GM12873 (cell line): ENCODE results near the gene SRBD1.

Experiments used
- TF ChIP-seq, protein P1 (sequence below): IDR thresholded peaks from 2 replicates; pipeline ENCODE4 v1.5.1; 2012; ENCODE audit warnings: low read depth, mild to moderate bottlenecking, moderate library complexity, low read length, control low read depth; ENCODE audit not compliant: insufficient read depth; ENCODE audit errors: missing control alignments

Gene SRBD1

DNA sequence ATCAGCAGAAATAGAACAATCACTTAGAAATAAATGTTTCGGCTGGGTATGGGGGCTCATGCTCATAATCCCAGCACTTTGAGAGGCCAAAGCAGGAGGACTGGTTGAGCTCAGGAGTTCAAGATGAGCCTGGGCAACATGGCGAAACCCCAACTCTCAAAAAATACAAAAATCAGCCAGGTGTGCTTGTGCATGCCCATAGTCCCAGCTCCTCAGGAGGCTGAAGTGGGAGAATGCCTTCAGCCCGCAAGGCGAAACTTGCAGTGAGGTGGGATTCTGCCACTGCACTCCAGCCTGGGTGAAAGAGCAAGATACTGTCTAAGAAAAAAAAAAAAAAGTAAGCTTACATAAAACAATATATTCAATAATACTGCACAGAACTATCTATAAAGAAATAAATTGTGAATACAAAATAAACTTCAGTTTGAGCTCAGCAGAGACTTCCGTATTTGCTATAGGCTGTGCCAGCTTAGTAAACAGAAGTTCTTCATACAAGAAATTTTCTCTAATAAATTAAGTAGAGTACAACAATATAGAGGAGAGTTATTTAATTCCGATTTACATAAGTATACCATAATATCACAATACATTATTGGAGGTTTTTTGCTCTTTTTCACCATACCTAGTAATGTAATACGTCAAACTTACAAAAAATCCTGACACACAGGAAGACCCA lies 43.6 kb downstream of the SRBD1 start:
- TF ChIP-seq, protein P1, sequence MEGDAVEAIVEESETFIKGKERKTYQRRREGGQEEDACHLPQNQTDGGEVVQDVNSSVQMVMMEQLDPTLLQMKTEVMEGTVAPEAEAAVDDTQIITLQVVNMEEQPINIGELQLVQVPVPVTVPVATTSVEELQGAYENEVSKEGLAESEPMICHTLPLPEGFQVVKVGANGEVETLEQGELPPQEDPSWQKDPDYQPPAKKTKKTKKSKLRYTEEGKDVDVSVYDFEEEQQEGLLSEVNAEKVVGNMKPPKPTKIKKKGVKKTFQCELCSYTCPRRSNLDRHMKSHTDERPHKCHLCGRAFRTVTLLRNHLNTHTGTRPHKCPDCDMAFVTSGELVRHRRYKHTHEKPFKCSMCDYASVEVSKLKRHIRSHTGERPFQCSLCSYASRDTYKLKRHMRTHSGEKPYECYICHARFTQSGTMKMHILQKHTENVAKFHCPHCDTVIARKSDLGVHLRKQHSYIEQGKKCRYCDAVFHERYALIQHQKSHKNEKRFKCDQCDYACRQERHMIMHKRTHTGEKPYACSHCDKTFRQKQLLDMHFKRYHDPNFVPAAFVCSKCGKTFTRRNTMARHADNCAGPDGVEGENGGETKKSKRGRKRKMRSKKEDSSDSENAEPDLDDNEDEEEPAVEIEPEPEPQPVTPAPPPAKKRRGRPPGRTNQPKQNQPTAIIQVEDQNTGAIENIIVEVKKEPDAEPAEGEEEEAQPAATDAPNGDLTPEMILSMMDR, result no peak

DNA sequence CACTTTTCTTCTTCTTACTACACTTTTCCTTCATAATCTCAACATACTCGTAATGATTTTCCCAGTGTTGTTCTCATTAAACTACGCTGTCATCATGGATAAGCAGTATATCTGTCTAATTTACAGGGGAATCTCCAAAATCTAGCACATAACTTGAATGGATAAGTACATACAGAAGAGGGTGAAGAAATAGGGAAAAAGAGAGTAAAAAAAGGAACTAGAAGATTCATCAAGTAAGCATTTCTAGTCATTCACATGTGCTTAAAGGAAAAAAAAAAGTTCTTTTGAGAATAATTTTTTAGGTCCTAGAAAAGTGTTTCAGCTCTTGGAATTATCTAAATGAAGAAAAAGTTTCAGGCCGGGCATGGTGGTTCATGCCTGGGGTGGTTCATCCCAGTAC lies 51.6 kb downstream of the SRBD1 start:
- TF ChIP-seq, protein P1, result no peak

DNA sequence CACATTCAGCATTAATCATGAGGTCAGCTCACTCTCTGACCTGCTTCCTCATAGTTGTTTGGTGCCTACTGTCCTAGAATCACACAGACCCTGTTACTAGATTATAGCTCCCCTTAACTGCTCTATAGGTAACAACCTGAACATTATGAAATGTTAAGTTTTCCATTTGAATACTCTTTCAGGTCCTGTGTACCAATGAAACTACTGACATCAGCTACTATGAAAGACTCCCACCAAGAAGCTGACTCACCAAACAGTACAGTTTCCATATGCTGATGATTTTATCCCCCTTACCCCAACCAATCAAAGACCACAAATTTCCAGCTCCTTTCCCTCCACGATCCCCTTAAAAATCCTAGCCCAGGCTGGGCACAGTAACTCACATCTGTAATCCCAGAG lies 56.3 kb downstream of the SRBD1 start:
- TF ChIP-seq, protein P1, result no peak

DNA sequence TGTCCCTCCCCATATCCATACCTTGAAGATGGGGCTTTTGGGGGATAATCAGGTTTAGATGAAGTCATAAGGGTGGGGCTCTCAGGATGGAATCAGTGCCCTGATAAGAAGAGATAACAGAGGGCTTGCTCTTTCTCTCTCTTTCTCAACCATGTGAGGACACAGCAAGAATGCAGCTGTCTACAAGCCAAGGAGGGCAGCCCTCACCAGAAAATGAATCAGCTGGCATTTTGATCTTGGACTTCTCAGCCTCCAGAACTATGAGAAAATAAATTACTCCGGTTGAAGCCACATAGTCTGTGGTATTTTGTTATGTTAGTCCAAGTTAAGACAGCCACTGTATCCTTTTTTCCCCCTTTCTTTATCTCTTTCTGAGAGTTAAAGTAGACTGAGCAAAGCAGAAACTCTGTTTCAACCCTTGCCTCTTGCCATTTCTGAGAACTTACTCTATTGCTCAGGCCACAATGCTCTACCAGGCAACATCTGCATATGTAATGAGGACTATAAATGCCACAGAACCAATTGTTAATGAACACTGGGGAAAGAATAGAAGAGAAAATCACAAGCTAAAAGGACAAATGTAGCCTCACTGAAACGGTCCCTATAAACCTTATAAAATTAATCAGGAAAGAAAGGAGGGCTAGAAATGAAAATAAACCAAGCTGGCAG lies 56.9 kb downstream of the SRBD1 start:
- TF ChIP-seq, protein P1, result no peak

DNA sequence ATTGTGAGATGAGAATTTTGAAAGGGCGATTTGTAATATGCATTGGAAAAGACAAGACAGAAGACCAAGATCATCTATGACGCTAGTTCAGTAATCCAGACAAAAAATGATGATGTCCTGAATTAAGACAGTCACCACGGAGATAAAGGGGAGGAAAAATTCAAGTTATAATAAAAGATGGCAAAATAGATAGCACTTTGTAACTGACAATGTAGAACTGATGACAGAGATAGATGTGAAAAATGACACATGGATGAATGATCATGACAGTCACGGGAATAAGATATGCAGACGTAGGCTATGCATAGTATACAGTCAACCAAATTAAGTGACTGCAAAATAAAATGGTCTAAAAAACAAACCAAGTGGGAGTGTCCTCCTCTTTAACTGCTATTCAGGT lies 59.2 kb downstream of the SRBD1 start:
- TF ChIP-seq, protein P1, result no peak

DNA sequence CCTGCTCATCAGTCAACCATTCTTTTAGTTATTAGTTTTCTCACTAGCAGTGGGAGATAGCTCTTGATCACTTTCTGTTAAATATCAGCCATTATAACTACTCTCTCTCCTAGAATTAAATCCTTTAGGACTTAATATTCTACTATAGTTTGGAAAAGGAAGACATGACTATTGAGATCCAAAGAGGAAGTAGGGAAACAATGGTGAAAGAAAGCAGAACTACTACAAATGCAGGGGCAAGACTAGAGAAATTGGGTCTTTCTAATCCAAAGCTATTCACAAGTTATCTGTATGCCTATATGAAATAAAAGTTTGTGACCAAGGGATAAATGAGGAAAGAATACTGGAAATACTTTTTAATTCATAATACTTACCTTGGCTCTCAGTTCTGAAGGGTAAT lies 65.1 kb downstream of the SRBD1 start:
- TF ChIP-seq, protein P1, result no peak

DNA sequence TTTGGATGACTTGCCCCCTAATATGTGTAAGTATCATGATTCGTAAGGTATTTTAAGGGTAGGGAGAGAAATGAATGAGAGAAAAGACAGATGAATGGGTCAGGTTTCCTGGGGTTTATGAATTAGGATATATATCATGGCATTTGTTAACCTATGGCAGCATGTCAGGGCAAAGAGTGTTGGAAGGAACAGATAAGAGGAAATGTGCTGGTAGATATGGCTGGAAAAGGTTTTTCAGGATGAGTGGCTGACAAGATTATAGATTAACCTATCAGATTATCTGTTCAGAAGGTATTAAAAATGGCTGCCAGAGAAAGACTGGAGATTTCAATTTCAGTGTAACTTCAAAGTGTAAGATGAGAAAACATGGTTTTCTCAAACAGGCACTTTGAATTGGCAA lies 67.8 kb downstream of the SRBD1 start:
- TF ChIP-seq, protein P1, result no peak
